ENCODE measurements around the gene MRPL52.
"Not testable (repeated sequence)": the region's sequence is repeated elsewhere in the genome, so short reads cannot be mapped to it uniquely, and the experiment has no call there.

The MRPL52 gene

GRCh38 chr14:22839159-22839779, 9.6 kb downstream of the MRPL52 start:
- no peak for DNase-seq (ENCODE audit: low read depth in 3 of 3)

- no peak for DNase-seq (ENCODE audit: low read depth in 3 of 3)
Observed at GRCh38 chr14:22841311-22841710, 11.6 kb downstream of the MRPL52 start.

- DNase-seq (ENCODE audit: low read depth in 3 of 3) = no peak
Observed at GRCh38 chr14:22841769-22842168, 12.1 kb downstream of the MRPL52 start.

GRCh38 chr14:22842211-22843122, 12.8 kb downstream of the MRPL52 start:
- no peak for DNase-seq (ENCODE audit: low read depth in 3 of 3)

GRCh38 chr14:22843123-22843925, 13.6 kb downstream of the MRPL52 start:
- DNase-seq (ENCODE audit: low read depth in 3 of 3) = no peak

GRCh38 chr14:22844221-22845102, 14.8 kb downstream of the MRPL52 start:
- no peak for DNase-seq (ENCODE audit: low read depth in 3 of 3)

GRCh38 chr14:22845103-22845394, 15.4 kb downstream of the MRPL52 start:
- DNase-seq (ENCODE audit: low read depth in 3 of 3) = no peak

GRCh38 chr14:22845821-22846625, 16.3 kb downstream of the MRPL52 start:
- DNase-seq (ENCODE audit: low read depth in 3 of 3) = no peak

- DNase-seq (ENCODE audit: low read depth in 3 of 3) = no peak
Observed at GRCh38 chr14:22846811-22847307, 17.2 kb downstream of the MRPL52 start.

GRCh38 chr14:22847661-22848341, 18.1 kb downstream of the MRPL52 start:
- DNase-seq (ENCODE audit: low read depth in 3 of 3) = no peak

- DNase-seq (ENCODE audit: low read depth in 3 of 3) = no peak
Observed at GRCh38 chr14:22848351-22849164, 18.9 kb downstream of the MRPL52 start.

- DNase-seq (ENCODE audit: low read depth in 3 of 3) = no peak
Observed at GRCh38 chr14:22849212-22849819, 19.6 kb downstream of the MRPL52 start.

- DNase-seq (ENCODE audit: low read depth in 3 of 3) = no peak
Observed at GRCh38 chr14:22850944-22851764, 21.5 kb downstream of the MRPL52 start.

- DNase-seq (ENCODE audit: low read depth in 3 of 3) = not testable (repeated sequence)
Observed at GRCh38 chr14:22852178-22852577, 22.5 kb downstream of the MRPL52 start.

GRCh38 chr14:22852599-22852939, 22.9 kb downstream of the MRPL52 start:
- no peak for DNase-seq (ENCODE audit: low read depth in 3 of 3)

- DNase-seq (ENCODE audit: low read depth in 3 of 3) = peak; percentile 86 to 93 (median 87)
Observed at GRCh38 chr14:22852940-22853767, 23.5 kb downstream of the MRPL52 start.

GRCh38 chr14:22854296-22854695, 24.6 kb downstream of the MRPL52 start:
- DNase-seq (ENCODE audit: low read depth in 3 of 3) = not testable (repeated sequence)
